HG02884 (cell line): Measurements from ENCODE around the gene OVOL2.
A peak's percentile ranks its signal among the peaks of the same experiment; 100 is the strongest.

Experiments used
- ATAC-seq: cut with Tn5 transposase; IDR thresholded peaks from one replicate; pipeline ENCODE4 v1.9.1; 2021; ENCODE audit warnings: mild to moderate bottlenecking, moderate library complexity; ENCODE audit not compliant: unreplicated experiment

The OVOL2 gene

GRCh38 chr20:18016772-18017171 lies 40.9 kb downstream of the OVOL2 start:
- no peak for ATAC-seq

DNA sequence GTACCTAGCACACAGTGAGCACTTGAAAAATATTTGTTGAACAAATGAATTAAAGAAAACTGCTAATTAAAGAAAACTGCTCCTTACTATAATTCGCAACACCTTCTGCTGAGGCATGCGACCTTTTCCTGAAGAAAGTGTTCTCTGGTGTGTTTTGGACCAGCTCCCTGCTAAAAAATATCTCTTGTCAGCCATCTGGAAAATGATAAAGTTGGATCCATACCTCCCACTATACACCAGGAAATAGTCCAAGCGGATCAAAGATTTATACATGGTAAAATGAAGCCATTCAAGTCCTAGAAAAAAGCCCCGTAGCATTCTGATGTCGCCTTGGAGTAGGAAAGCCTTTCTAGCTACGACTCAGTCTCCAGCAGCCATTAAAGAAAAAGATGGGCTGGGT lies 43.3 kb downstream of the OVOL2 start:
- ATAC-seq, result no peak

DNA sequence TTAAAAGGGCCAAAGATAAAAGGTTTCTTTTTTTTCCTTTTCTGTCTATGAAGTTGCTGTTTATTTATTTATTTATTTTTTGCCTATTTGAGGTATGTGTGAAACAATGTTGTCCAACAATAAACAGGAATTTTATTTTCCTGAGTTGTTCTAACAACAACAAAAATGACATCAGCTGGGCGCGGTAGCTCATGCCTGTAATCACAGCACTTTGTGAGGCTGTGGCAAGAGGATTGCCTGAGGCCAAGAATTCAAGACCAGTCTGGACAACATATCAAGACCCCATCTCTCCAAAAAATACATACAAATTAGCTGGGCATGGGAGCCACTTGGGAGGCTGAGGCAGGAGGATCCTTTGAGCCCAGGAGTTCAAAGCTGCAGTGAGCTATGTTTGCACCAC lies 44.8 kb downstream of the OVOL2 start:
- no peak for ATAC-seq

DNA sequence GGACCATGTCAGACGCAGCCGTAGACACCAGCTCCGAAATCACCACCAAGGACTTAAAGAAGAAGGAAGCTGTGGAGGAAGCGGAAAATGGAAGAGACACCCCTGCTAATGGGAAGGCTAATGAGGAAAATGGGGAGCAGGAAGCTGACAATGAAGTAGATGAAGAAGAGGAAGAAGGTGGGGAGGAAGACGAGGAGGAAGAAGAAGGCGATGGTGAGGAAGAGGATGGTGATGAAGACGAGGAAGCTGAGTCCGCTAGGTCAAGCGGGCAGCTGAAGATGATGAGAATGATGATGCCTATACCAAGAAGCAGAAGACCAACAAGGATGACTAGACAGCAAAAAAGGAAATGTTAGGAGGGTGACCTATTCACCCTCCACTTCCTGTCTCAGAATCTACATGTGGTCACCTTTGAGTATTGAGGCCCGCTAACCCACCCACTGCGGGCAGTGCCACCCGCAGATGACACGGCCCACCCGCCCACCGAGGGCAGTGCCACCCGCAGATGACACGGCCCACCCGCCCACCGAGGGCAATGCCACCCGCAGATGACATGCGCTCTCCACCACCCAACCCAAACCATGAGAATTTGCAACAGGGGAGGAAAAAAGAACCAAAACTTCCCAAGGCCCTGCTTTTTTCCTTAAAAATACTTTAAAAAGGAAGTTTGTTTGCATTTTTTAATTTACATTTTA lies 45.6 kb downstream of the OVOL2 start:
- no peak for ATAC-seq

DNA sequence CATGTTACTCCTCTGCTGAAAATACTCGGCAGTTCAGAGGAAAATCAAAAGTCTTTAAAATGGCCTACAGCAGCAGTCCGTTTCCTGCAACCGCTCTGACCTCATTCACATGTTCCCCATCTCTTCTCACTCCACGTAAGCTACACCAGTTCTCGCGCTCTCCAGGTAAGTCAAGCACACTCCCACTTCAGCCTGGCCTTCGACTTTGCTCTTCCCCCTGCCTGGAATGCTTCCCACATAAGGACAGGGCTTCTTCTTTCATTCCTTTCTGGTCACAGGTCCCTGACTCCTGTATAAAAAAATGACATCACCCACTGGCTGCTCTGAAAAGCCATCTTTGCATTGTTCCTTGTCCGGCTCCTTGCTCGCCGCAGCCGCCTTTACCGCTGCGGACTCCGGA lies 46.2 kb downstream of the OVOL2 start:
- ATAC-seq, result no peak

DNA sequence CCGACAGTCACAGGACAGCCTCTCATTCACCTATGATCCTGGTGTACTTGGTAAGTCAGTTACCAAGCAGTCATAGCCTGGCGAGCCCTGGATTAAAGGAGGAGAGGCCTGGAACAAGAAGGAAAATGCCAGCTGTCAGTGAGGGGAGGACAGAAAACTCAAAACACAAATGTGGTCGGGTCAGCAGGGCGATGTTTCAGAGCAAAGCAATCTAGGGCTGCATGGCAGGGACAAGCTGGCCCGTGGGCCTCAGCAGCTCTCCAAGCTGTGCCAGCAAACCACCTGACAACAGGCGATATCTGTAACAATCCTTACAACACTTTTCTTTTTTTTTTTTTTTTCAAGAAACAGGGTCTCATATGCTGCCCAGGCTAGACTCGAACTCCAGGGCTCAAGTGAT lies 48.6 kb downstream of the OVOL2 start:
- ATAC-seq, result no peak

DNA sequence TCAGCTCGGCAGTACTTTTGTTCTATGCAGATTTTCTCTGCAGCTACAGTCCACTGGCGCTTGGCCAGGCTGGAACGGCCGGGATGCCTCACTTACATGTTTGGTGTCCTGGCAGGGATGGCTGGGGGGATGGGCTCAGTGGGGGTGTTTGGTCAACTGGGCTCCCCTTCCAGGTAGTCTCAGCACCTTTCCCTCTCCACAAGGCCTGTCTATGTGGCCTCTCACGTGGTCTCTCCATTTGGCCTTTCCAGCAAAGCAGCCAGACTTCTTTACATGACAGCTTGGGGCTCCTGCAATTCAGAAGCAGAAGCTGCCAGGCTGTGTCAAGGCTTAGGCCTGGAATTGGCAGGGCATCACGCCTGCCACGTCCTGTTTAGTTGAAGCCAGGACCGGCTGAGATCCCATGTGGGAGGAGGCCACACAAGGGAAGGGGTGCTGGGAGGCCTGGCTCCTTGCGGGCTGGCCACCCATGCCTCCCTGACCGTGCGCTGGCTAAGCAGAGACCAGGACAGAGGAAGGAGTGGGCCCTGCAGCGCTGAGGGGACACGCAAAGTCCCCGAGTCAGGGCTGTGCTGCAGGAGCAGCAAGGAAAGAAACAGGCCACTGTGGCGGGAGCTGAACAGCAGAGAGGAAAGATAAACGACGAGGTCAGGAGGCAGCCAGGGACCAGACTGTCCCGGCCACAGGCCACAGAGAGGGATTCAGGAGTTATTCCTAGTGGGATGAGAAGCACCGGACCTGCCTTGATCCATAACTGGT lies 50.0 kb downstream of the OVOL2 start:
- ATAC-seq, result no peak

DNA sequence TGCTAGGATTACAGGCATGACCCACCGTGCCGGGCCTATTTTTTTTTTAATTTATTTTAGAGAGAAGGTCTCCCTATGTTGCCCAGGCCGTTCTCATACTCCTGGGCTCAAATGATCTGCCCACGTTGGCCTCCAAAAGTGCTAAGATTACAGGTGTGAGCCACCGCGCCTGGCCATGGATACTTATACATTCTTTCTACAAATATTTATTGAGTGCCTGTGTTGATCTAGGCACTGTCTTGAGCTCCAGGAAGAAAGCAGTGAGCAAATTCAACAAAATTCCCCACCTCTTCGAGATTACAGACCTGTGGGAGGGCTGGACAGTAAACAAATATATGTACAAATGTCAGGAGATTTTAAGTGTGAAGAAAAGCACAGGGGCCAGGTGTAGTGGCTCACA lies 51.0 kb downstream of the OVOL2 start:
- ATAC-seq, result no peak

DNA sequence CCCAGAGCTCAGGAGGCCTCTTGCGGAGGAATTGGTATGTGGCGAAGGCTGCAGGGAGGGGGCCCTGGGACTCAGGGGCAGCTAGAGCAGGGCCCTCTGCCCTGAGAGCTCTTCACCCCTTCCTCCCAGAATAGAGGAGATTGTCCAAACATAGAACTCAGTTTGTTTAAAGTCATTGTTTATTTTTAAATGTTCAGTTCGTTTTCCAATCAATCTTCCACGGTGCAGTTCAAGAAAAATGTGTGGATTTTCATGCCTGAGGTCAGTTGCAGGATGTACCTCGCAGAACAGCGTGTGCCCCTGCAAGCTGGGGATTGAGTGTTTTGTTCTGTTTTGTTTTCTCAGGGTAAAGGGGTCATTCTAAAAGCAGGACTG lies 51.7 kb downstream of the OVOL2 start:
- ATAC-seq, result no peak

GRCh38 chr20:18005170-18005989 lies 52.3 kb downstream of the OVOL2 start:
- ATAC-seq, result peak; percentile 94

DNA sequence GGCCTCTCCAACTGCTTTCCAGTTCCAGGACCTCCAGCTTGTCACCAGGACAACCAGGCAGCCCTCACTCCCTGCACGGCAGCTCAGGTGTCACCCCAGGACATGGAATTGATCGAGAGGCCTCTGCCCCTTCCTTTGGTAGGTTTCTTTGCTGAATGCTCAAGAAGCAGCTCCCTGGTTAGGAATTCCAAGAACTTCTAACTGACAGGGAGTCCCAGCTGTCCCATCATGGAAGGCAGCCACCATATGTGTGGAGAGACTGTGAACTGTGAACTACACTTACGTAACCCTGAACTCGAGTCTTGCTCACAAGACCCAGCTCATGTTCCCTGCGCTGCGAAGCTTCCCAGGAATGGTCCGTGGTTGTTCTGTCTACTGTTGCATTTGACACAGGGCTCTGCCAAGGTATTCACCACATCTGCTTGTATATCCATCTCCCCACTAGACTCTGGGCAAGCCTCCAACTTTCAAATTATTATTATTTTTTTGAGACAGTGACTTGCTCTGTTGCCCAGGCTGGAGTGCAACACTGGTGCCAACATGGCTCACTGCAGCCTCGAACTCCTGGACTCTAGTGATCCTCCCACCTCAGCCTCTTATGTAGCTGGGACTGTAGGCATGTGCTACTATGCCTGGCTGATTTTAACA lies 53.2 kb downstream of the OVOL2 start:
- ATAC-seq, result no peak

GRCh38 chr20:18003897-18004296 lies 53.8 kb downstream of the OVOL2 start:
- ATAC-seq, result peak; percentile 33

DNA sequence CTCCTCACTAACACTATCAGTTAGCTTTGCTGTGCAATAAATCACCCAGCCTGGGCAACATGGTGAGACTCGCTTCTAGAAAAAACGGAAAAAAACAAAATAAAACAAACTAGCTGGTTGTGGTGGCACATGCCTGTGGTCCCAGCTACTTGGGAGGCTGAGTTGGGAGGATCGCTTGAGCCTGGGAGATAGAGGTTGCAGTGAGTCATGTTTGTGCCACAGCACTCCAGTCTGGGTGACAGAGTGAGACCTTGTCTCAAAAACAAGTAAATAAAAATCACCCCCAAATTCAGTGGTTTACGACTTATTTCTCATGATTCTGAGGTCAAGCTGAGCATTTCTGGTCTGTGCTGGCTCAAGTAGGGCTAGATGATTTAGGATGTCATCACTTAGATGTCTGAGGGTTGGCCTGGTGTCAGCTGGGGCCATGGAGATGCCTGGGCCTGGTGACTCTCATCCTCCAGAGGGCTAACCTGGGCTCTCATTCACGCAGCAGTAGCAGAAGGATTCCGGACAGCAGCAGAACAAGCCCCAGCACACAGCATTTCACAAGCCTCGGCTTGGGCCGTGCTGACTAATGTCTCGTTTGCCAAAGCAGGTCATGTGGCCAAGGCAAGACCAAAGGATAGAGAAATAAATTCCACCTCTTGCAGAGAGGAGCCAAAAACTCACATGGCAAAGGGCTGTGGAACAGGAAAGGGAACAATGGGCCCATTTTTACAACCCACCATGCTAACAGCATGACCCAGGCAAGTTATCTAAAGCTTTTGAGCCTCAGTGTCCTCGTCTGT lies 56.4 kb downstream of the OVOL2 start:
- no peak for ATAC-seq

DNA sequence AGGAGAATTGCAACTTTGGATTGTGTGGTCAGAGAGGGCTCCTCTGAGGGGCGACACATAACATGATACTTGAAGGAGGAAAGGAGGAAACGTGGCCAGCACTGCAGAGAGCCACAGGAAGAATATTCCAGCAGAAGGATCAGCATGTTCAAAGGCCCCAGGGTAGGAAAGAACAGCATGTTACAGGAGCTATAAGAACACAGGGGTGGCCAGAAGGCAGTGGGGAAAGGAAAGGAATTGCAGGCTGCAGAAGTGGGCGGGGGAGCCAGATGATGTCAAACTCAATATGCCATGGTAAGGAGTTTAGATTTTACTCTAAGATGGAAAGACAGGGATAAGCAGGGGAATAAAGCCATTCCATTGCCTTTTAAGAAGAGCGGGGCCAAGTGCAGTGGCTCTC lies 58.1 kb downstream of the OVOL2 start:
- no peak for ATAC-seq

GRCh38 chr20:17998446-17998845 lies 59.3 kb downstream of the OVOL2 start:
- ATAC-seq, result no peak

DNA sequence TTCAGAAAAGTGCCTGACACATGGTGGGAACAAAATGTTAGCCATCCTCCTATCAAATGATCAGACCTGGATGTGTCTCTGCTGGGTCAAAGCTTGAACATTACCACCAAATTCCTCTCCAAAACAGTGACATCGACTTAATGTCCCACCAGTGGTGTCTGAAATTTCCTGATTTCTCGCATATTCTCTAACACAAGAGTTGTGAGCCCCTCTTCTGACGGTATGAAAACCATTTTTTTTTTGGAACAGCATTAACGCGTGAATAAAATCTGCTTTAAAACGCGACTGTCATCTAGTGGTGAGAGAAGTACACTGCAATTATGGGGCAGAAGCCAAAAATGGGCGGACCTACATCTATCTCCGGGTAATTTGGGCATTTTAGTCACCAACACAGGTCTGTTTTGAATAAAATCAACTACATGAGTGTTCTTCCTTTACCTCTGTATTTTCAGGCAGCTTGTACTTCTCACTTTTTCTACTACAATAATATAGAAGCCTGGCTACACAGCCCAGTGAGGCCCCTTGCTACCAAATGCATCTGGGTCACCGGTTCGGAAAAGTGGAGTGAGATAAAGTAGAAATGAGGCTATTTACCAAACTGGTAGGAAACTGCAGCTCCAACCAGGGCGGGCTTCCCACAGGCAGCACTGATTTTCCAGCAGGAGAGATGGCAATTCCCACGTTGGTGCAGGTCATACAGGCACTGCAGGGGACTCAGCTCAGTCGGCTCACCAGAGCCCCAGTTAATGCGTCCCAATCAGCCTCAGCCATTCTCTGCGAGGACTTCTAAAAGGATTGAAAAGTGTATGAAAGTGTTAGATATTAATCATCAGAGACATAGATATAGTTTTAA lies 61.5 kb downstream of the OVOL2 start:
- no peak for ATAC-seq

DNA sequence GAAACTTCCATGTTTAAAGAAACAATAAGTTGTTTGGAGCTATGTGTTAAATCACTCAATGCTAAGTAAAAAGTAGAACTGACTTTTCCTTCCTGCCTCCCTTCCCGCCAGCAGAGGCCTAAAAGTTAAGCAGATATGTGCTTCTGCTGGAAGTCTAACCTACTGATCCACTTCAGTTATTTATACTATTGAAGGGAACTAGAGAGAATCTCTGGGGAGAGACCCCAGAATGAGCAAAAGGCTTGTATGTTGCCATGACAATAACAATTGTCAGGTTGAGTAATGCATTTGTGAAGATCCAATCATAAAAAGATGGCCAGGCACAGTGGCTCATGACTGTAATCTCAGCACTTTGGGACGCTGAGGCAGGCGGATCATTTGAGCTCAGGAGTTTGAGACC lies 64.2 kb downstream of the OVOL2 start:
- no peak for ATAC-seq

GRCh38 chr20:17992847-17993513 lies 64.7 kb downstream of the OVOL2 start:
- no peak for ATAC-seq

- peak; percentile 76 for ATAC-seq
Observed at GRCh38 chr20:17992224-17992637, 65.5 kb downstream of the OVOL2 start.
